Rectal smooth muscle tissue (tissue), 1 donor: Measurements from ENCODE around the gene NAA10.

Experiments
- H3K27ac ChIP-seq: one replicate; pipeline ENCODE4 v1.7.0; 2013; ENCODE audit warnings: low read depth, low read length, inconsistent platforms
- H3K27me3 ChIP-seq: one replicate; pipeline ENCODE4 v1.7.0; 2013; ENCODE audit warnings: low read length; ENCODE audit not compliant: control insufficient read depth, insufficient read depth
- H3K36me3 ChIP-seq: one replicate; pipeline ENCODE4 v1.7.0; 2013; ENCODE audit warnings: low read length; ENCODE audit not compliant: control insufficient read depth, insufficient read depth
- H3K4me1 ChIP-seq: one replicate; pipeline ENCODE4 v1.7.0; 2013; ENCODE audit warnings: low read length; ENCODE audit not compliant: control insufficient read depth, insufficient read depth
- H3K4me3 ChIP-seq: one replicate; pipeline ENCODE4 v1.7.0; 2013; ENCODE audit warnings: low read length
- H3K9ac ChIP-seq: one replicate; pipeline ENCODE4 v1.7.0; 2013; ENCODE audit warnings: low read length

NAA10 gene

DNA sequence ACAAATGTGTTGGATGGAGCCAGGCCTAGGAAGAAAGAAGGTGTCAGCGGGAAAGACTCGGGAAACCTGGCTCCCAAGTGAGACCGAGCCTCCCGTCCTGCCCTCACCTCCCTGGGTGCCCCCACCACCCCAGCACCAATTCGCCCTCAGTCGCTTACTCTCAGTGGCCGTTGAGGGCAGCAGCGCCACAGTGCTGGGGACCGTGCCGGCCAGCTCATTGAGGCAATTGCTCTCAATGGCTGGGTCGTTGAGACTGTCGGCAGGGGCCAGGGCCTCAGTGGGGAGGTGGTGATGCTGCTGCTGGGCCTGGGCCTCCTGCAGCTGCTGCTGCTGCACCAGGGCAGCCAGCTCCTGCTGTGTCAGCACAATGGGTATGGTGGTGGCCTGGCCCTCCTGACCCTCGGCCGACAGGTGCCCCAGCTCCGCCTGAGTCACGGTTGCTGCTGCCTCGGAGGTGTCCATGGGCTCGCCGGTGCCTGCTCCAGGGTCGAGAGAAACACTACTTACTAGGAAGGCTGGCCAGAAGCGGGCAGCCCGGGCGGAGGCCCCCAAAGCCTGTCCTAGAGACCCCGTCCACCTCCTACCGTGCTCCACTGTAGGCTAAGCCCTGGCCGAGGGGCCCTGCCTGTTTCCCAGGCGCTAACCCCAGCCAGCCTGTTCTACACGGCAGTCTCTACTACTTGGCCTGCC lies 17.0 kb upstream of the NAA10 start:
- Histone ChIP-seq H3K36me3 (peaks cover 28% of the 10 kb centered on the region), H3K4me1 (peaks cover 25% of the 10 kb centered on the region), H3K27ac (peak overlapping the region; percentile 76), H3K9ac (no peak overlapping the region), H3K4me3 (no peak overlapping the region), H3K27me3 (peaks cover 3% of the 10 kb centered on the region)

DNA sequence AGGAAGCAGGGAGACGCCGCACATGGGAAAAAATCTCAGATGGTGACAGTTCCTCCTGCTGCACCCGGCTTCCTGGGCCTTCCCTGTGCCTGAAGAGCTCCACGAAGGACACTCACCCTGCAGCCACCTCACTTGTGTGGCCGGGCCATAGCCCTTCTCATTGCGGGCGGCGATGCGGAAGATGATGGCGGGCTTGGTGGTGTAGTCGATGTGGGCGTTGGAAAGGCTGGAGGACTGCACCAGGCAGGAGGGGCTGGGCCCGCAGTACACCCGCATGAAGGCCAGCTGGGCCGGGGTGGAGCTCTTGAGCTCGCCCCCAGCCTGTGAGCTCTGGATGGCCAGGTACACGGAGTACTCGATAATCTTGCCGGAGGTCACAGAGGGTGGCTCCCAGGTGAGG lies 15.3 kb upstream of the NAA10 start:
- peaks cover 21% of the 10 kb centered on the region for H3K36me3 ChIP-seq
- H3K4me3 ChIP-seq, result no peak overlapping the region
- peaks cover 3% of the 10 kb centered on the region for H3K27me3 ChIP-seq
- H3K4me1 ChIP-seq, result peaks cover 25% of the 10 kb centered on the region
- H3K27ac ChIP-seq, result peak overlapping the region; percentile 76
- no peak overlapping the region for H3K9ac ChIP-seq

DNA sequence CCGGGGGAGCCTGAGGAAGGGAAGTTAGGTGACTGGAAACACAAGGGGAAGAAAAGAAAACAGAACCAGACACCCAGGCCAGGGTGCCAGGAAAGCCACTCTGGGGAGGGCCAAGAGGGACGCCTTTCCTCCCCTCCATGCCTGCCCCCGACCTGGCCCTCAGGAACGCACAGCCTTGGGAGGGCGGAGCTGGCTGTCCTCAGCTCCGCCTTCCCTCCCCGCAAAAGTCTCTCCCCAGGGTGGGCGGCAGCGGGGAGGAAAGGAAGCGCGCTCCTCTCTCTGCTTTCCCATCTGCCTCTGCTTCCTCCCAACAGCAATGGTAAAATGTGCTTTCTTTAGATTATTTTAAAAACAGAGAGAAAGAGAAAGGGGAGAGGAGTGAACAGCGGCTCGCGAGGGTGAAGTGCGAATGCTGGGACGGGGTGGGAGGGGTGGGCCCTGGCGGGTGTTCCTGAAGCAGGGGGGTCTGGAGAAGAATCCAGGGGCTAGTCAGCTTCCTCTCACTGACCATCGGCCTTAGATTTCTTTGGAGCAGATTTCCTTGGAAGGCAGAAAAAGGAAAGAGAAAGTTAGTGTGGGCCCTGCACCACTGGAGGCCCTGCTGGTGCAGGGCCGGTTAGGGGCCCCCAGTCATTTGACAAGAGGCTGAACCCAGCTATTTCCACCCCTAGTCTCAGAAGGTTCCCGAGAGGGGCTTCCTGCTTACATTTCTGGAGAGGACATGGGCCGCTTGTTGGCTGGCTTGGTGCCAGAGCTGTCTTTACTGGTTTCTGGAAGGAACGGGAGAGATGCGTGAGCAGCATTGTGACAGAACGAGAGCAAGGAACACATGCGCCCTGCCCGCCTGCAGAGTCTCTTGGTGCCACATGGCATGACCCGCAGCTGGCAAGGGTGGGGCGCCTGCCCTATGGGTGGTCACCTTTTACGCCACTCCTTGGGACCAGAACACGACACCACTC lies 14.3 kb upstream of the NAA10 start:
- no peak overlapping the region for H3K4me3 ChIP-seq
- H3K27ac ChIP-seq, result peak overlapping the region; percentile 76
- H3K27me3 ChIP-seq, result peaks cover 3% of the 10 kb centered on the region
- no peak overlapping the region for H3K9ac ChIP-seq
- H3K36me3 ChIP-seq, result peaks cover 20% of the 10 kb centered on the region
- peaks cover 25% of the 10 kb centered on the region for H3K4me1 ChIP-seq

DNA sequence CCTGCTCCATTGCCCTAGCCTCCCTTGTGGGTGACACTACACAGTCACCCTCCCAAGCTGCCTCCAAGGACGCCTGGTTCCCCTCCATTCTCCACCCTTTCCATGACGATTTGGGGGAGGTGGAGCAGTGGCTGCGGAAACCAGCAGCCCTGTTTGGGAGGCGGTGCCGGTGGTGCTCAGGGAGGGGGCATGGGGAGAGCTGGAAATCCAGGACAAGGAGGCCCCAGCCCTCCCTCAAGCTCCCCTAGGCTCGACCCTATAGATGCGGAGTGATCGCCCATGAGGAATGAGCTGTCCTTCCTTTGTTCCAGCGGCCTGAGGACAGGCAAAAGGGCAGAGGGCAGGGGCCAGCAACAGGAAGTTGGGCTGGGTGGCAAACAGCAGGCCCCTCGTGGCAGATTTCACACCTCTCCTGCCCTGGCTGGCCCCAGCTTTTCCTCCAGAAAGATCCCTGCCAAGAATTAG lies 13.2 kb upstream of the NAA10 start:
- peak overlapping the region; percentile 76 for H3K27ac ChIP-seq
- H3K36me3 ChIP-seq, result peaks cover 20% of the 10 kb centered on the region
- H3K4me3 ChIP-seq, result no peak overlapping the region
- no peak overlapping the region for H3K9ac ChIP-seq
- peaks cover 19% of the 10 kb centered on the region for H3K4me1 ChIP-seq
- H3K27me3 ChIP-seq, result peaks cover 3% of the 10 kb centered on the region

GRCh38 chrX:153947009-153947769 lies 12.4 kb upstream of the NAA10 start:
- Histone ChIP-seq H3K27ac (peak overlapping the region; percentile 76), H3K9ac (no peak overlapping the region), H3K27me3 (peaks cover 3% of the 10 kb centered on the region), H3K4me1 (peaks cover 17% of the 10 kb centered on the region), H3K4me3 (no peak overlapping the region), H3K36me3 (peaks cover 16% of the 10 kb centered on the region)

GRCh38 chrX:153945956-153946943 lies 11.4 kb upstream of the NAA10 start:
- peaks cover 12% of the 10 kb centered on the region for H3K36me3 ChIP-seq
- peaks cover 7% of the 10 kb centered on the region for H3K27me3 ChIP-seq
- H3K4me3 ChIP-seq, result no peak overlapping the region
- H3K9ac ChIP-seq, result no peak overlapping the region
- H3K27ac ChIP-seq, result no peak overlapping the region
- H3K4me1 ChIP-seq, result peaks cover 15% of the 10 kb centered on the region

DNA sequence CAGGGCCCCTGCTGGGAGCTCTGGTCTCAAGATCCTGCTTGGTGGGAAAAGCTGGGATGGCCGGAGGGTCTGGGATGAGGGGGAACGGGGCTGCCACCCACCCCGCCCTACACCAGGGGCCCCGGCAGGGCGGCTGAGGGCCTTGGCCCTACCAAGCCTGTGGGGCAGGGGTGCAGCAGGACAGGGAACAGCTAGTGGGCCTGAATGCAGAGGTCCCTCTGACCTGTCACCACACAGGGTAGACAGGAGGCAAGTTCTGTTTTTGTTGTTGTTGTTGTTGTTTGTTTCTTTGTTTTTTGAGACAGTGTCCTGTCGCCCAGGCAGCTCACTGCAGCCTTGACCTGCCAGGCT lies 9.9 kb upstream of the NAA10 start:
- Histone ChIP-seq H3K27me3 (peaks cover 7% of the 10 kb centered on the region), H3K9ac (no peak overlapping the region), H3K27ac (peak overlapping the region; percentile 28)

DNA sequence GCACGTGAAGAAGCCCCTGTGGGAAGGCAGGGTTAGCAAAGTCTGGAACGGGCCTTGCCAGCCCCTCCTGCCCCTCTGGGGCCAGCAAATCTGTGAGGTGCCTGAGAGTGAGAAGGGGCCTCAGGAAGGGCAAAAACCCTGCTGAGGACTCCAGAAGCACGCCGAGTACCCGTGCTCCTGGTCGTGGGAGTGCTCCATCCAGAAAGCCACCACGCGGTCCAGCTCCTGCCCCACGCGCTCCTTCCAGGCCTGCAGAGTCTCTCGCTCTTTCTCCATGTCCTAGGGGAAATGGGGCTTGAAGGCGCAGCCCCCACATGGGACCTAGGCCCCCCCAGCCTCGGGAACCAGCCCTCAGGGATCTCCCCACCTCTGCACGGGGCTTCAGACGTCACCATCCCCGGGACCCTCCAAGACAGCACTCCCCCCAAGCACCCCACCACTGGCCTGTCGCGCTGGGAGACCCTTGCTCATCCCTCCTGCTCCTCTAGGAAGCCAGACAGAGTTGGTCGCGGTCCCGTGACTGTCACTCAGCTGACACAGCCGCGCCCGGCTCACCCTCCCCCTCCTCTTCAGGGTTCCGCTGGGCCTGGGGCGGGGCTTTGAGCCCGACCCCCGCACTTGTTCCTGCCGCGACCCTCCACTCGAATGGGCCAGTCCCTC lies 9.4 kb upstream of the NAA10 start, which contains the start of gene RENBP:
Gene RENBP, minus strand, starts transcription at position 504 of the 660 bp plus-strand sequence. Its CDS starts 33 bp downstream, at position 471.
- no peak within 1 kb of the TSS for H3K9ac ChIP-seq
- peak within 1 kb of the TSS; percentile 54 for H3K4me3 ChIP-seq
- peak within 1 kb of the TSS; percentile 28 for H3K27ac ChIP-seq
- peaks cover 7% of the 10 kb centered on the region for H3K27me3 ChIP-seq
- peaks cover 10% of the 10 kb centered on the region for H3K4me1 ChIP-seq
- no peaks in the 10 kb centered on the region for H3K36me3 ChIP-seq

More for the DNA sequence above, 9.9 kb upstream of the NAA10 start:
- Histone ChIP-seq H3K4me1 (peaks cover 15% of the 10 kb centered on the region), H3K36me3 (no peaks in the 10 kb centered on the region), H3K4me3 (peak overlapping the region; percentile 54)

GRCh38 chrX:153941336-153942252 lies 6.8 kb upstream of the NAA10 start:
- no peak overlapping the region for H3K4me3 ChIP-seq
- no peaks in the 10 kb centered on the region for H3K4me1 ChIP-seq
- no peak overlapping the region for H3K9ac ChIP-seq
- H3K27me3 ChIP-seq, result peaks cover 4% of the 10 kb centered on the region
- H3K27ac ChIP-seq, result no peak overlapping the region
- no peaks in the 10 kb centered on the region for H3K36me3 ChIP-seq

- Histone ChIP-seq H3K4me1 (peaks cover 2% of the 10 kb centered on the region), H3K9ac (no peak overlapping the region), H3K4me3 (no peak overlapping the region), H3K27ac (no peak overlapping the region), H3K27me3 (peaks cover 4% of the 10 kb centered on the region), H3K36me3 (no peaks in the 10 kb centered on the region)
Measured at GRCh38 chrX:153939573-153939972, 4.7 kb upstream of the NAA10 start.
